Measurements from ENCODE around the gene C18orf54.

GRCh38 chr18:54358495-54359040 is 862 bp downstream of the C18orf54 start:
- TF ChIP-seq CTCF (IDR thresholded peaks at IDR 0.05) (no peak), POLR2A (IDR thresholded peaks at IDR 0.05) (no peak), POLR2AphosphoS5 (IDR thresholded peaks at IDR 0.05; ENCODE audit: insufficient read depth in 1 of 2, low read depth in 1 of 2) (no peak)
